SIG-M5 treated with dmso at 0.1 percent for 504 hours (cell line): ENCODE results near the gene R3HDM1.
"Not testable (repeated sequence)": the region's sequence is repeated elsewhere in the genome, so short reads cannot be mapped to it uniquely, and the experiment has no call there.

Experiments used
- DNase-seq: peaks from one replicate; lab custom pipeline; 2025; ENCODE audit not compliant: unreplicated experiment; lab: John Stamatoyannopoulos, UW

The R3HDM1 gene

DNA sequence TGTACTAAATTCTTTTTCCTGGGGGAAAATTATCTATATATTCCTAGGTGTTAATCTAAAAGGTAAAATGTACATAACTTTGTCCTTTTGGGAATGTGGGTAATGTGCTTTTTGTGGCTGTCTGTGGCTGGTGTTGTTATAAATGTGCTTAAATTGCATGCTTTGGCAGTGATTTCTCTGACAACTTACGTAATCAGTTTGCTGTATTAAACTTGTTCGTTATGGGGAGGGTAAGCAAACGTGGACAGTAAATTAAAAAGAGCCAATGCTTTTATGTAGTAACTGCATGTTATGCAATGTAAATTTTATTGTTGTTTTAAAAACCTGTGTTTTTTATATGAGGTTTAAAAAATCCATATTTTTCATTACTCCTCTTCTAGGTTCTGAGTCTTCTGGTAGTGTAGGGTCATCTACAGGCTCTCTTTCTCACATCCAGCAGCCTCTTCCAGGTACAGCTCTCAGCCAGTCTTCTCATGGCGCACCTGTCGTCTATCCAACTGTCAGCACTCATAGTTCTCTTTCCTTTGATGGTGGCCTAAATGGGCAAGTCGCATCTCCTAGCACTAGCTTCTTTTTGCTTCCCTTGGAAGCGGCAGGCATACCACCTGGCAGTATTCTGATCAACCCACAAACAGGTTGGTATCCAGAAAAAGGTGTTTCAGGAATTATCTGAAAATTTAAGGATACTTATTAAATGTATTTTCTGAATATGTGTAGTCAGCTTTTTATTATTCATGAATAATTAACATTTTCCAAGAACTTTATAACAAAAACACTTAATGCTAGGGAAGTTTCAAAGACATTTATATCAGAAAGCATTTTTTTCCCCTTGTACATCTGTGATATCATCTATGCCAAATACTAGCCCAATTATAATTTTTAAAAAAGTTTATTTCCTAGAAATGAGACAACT, 110.1 kb downstream of the R3HDM1 start:
- no peak for DNase-seq

DNA sequence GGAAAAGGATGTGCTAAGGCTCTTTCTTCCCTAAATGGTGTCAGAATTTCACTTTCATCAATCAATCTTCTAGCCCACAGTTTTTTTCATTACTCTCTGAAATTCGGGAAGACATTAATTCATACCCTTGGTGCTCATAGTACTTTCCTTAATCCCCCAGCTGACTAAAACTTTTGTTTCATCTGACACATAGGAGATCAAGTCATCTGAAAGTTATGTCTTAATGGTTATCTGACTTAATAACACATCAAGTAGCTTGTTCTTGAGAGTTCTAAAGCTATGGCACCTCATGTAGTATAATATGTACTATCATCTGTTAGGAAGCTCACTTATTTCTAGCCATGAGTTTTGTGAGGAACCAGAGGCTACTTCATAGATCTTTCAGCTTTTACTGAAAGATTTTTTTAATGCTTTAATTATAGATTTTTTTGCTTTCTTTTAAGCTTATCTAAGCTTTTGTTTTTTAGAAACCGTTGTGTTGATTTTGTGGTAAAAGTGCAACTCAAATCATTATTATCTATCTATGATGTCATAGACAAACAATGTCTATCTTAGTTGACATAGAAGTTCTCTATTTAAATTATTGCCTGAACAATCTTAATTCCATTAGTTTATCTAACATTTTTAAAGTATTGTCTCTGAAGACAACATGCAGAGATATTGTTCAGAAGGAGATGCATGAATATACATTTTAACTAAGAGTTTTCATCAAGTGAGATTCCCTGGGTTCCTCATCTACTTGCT, 116.7 kb downstream of the R3HDM1 start:
- no peak for DNase-seq

DNA sequence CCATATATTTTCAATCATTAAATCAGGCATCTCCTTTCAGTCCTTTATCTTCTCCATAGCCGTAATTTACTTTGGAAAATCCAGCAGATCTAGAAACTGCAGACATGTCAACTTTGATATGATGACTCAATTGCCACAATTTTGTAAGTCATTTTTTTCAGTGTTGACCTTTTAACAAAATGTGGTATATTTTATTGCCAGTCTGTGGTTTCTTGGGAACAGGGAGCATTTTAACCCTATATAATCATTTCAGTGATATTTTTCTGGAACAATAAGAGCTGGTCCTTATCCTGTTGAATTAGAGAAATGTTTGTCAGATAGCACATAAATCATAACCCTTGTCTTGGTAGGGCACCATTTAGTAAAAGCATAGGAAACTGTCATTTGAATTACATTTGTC, 119.4 kb downstream of the R3HDM1 start:
- DNase-seq: no peak

DNA sequence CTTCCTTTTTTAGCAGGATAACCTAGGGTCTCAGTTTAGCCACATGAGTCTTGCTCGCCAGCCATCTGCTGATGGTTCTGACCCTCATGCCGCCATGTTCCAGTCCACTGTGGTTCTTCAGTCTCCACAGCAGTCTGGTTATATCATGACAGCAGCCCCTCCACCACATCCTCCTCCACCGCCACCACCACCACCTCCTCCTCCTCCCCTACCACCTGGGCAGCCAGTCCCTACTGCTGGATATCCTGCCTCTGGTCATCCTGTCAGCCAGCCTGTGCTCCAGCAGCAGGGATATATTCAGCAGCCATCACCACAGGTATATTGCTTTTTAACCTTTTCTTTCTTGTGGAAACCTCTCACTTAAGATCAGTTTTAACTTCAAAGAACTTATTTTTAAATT, 120.4 kb downstream of the R3HDM1 start:
- no peak for DNase-seq

DNA sequence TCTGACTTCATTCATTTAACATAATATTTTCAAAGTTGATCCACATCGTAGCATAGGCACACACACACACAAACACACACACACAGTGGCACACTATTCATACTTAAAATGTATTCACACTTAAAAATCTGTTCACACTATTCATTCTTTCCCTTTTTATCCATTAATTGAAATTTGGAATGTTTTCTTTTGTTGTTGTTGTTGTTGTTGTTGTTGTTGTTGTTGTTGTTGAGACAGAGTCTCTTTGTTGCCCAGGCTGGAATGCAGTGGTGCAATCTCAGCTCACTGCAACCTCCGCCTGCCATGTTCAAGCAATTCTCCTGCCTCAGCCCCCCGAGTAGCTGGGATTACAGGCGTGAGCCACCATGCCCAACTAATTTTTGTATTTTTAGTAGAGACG, 123.0 kb downstream of the R3HDM1 start:
- DNase-seq: not testable (repeated sequence)

DNA sequence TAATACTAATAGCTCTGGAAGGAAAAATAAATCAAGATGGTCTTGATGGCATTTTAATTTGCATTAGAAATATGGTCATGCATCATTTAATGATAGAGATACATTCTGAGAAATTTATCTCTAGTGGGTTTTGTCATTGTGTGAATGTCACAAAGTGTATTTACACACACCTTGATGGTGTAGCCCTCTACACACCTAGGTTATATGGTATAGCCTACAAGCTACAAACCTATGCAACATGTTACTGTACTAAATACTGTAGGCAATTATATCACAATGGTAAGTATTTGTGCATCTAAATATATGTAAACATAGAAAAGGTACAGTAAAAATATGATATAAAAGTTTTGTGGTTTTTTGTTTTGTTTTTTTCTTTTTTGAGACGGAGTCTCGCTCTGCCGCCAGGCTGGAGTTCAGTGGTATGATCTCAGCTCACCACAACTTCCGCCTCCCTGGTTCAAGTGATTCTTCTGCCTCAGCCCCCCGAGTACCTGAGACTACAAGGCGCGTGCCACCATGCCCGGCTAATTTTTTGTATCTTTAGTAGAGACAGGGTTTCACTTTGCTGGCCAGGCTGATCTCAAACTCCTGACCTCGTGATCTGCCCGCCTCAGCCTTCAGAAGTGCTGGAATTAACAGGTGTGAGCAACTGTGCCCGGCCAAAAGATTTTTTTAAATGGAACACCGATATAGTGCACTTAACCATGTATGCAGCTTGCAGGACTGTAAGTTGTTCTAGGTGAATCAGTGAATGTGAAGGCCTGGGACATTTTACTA, 126.7 kb downstream of the R3HDM1 start:
- no peak for DNase-seq

DNA sequence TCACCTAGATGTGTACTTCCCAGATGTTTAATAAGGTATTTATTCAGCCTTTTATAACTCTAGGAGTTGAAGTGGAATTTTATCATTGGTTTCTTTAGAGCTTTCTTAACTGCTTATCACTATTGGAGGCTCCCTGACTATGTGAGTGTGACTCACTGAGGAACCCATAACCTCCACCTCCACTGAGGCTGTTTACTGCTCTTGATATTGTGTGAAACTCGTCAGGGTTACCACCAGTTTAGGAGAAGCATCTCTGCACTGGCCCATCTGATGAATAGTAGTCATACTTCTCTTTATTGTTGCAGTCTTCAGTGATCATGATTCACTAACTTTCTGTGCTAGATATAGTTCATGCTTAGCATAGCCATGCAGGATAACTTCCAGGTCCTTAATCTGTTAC, 130.8 kb downstream of the R3HDM1 start:
- DNase-seq: no peak

DNA sequence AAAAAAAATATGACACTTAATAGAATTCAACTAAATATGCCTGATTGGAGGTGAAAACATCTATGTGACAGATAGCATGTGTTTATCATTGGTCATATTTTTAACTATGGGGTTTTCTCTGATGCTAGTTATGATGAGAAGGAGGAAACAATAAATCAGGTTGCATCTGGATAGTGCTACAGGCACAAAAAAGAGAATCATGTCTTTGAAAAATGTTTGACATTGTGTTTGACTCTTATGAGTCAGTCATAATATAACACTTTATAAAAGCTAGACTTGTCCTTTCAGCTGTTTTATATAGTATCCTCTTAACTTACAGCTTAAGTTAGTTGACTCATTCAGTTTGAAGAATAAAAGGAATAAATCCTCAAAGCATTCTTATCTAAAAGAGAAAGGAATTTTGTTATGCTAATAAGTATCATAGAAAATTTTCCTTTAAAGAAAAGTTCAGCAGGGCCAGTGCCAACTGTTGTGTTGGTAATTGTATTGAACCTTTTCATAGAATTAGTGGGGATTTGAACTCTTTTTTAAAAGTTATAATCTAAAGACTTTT, 131.9 kb downstream of the R3HDM1 start:
- DNase-seq: no peak

DNA sequence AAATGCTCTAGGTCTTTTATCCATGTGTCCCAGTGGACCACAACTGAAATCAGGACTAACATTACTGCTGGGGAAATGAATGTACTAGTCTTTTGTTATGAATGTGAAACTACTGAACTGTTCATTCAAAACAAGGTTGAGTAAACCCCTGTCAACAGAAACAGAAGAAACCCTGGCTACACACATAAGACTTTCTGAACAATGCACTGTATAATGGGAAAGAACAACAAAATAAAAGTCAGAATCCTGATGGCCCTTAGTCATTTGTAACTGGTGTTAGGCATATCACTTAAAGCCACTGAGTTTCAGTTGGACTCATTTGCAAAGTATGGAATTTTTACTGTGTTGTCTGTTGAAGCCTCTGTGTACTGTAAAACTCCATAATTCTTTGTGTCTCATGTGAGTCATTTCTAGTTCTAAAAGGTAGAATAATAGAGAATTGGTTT, 133.4 kb downstream of the R3HDM1 start:
- DNase-seq: no peak

DNA sequence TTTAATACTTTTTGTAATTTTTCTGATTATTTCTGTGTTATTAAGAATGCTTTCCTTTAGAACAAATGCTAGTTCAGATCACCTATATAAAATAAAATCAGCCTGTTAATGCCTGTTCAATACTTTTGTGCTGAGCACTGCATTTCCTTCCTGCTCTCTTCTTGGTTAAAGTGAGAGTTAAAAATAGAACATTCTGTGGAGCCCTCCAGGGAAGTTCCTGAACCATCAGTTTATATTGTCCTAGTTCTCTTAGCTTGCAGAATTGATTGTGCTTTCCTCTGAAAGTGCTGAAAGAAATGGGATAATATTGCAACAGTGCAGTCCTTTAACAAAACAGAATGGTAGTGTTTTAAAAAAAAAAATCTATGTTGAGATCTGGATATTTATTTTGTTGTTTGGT, 135.8 kb downstream of the R3HDM1 start:
- DNase-seq: no peak

DNA sequence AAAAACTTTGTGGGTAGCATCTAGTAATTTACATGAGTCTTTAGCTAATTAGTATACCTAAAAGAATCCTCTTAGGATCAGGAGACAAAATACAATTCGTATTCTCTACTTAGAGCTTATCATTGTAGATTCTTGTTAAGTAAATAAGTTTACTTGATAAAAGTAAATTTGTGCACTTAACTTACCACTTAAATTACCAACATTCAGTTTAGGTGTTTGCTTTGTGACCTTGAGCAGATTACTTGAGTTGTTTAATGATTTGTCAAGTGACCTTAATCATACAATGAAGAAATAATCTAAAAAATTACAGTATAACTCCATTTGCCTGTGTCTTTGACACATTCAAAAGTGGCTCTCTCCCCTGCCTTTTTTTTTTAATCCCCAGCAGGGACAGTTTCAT, 143.2 kb downstream of the R3HDM1 start:
- DNase-seq: no peak

DNA sequence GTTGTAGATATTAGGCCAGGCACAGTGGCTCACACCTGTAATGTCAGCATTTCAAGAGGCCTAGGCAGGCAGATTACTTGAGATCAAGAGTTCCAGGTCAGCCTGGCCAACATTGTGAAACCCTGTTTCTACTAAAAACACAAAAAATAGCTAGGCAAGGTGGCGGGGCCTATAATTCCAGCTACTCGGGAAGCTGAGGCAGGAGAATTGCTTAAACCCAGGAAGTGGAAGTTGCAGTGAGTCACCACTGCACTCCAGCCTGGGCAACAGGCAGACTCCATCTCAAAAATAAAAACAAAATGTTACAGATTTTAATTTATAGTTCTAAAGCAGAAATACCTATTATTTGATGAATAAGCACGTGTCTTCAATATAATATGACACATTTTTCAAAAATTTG, 144.7 kb downstream of the R3HDM1 start:
- DNase-seq: peak; percentile 8

DNA sequence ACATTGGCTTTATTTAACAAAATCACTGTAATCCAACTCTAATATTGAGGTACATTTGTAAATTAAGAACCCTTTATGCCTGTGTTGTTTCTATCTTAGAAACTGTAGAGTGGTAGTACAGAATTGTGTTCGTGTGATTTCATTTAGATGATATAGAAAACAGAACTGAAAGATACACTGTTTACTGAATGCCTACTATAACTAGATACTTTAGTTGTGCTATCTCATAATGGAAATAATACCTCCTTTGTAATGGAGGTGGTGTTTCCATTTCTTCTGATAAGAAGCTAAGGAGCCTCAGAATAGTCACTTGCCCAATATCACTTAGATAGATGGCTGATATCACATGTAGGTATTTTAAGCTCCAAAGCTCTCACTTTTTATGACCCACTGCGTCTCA, 147.8 kb downstream of the R3HDM1 start:
- no peak for DNase-seq

DNA sequence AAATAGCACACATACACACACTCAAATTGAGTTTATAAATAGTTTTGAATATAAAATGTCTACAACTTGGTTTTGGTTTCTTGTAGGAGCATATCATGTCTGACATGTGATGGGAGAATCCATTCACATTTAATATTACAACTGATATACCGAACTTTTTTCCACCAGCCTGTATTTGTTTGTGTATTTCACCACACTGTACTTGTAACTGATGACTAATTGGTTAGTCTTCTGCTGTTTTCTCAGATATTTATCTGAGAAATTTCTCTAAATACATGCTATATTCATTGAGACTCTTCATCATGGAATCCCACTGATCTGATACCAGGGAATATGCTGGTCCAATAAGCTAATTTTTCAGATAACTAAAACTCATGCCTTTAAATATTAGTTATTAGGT, 154.1 kb downstream of the R3HDM1 start:
- DNase-seq: no peak

DNA sequence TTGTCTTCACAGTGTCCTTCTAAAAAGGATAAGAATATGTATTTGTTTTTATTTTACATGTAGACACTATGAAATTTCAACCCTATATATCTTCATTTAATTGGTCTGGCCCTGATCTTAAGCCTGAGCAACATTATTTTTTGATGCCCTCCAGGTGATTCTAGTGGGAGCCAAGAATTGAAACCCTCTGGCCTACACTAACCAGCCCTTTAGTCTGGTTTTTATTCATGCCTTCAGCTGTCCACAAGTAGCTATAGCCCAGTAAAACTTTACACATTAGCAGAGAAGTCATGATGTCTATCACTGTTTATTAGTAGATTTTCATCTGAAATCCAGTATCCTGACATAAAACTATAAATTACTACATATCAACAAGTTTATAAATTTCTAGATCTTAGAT, 157.7 kb downstream of the R3HDM1 start:
- no peak for DNase-seq

DNA sequence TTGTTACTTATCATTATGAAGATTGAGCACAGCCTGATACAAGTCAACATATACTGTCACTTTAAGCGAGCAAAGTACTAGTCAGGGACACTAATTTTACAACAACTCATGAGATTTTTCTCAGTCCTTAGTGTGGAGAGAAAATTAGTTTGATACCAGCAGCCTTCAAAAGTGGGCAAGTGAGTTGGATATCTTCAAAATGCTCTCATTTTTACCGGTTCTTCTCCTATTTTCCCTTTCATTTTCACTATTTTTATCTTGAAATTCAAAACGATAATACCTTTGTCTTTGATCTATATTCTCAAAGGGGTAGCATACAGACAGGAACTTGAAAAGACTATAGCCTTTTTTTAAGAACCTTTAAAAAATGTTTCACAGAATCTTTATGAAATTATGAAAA, 158.4 kb downstream of the R3HDM1 start:
- DNase-seq: no peak

DNA sequence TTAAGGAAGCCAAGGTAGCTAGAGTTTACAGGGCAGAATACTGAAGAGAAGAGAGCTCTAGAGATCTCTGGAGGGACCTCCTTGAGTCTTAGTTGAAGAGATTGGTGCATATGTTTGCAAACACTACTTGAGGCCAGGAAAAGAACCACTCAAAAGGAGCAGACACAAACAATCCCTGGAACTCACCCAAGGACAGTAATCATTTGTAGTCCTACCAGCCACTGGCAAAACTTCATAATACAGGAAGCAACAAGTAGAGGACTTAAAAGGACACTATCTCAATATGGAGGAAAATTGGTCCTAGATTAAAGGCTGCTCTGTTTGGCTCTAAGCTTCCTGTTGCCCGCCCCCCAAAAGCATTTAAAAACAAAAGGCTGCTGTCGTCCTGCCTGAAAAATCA, 163.4 kb downstream of the R3HDM1 start:
- no peak for DNase-seq

DNA sequence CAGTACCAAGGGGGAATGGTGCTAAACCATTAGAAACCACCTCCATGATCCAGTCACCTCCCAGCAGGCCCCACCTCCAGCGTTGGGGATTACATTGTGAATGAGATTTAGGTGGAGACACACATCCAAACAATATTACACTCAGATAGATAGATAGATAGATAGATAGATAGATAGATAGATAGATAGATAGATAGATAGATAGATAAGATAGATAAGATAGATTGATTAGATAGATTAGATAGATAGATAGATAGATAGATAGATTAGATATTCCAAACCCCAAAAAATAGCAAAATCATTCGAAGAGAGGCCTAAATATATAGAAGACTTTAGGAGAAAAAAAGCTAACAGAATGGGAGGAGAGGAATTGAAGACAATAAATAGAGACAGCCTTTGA, 167.6 kb downstream of the R3HDM1 start:
- DNase-seq: no peak

DNA sequence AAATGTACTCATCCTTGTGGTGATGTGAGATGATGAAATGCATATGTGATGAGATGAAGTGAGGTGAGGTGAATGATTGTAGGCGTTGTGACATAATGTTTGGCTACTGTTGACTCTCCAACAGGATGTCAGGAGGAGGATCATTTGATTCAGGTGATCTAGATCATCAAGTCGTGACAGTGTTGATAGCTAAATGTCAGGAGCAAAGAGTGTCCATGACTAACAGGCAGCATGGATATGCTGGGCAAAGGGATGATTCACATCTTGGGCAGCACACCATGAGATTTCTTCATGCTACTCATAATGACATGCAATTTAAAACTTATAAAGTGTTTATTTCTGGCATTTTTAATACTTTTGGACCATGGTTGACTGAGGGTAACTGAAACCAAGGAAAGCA, 170.2 kb downstream of the R3HDM1 start:
- DNase-seq: no peak

DNA sequence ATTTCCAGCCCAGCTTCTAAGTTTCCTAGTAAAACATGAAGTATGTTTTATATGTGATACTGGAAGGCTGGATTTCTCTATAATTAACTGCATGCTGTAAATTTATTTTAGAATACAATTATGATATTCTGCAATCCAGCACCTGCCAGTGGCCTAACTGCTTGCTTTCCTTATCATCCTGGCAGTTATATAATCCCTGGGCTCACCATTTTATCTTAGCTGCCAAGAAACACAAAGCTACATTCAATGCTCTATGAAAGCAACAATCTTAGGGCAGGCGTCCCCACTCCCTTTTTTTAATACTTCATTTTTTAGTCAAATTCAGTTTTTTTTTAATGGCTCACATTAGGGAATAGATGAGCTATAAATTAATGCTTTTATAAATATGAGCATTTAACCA, 172.0 kb downstream of the R3HDM1 start:
- no peak for DNase-seq

DNA sequence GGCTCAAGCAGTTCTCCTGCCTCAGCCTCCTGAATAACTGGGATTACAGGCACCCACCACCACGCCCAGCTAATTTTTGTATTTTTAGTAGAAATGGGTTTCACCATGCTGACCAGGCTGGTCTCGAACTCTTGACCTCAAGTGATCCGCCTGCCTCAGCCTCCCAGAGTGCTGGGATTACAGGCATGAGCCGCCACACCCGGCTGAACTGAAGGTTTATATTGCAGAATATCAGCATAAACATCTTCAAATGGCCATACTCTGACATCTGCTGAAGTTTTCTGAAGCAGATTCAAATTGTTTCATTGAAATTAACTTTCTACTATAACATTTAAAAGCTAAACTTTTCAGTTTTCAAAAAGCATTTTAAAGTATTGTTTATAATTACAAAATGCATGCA, 172.8 kb downstream of the R3HDM1 start:
- DNase-seq: not testable (repeated sequence)
